Measurements from ENCODE around the gene ANKFY1.

GRCh38 chr17:4229627-4230541 is 33.9 kb downstream of the ANKFY1 start:
- TF ChIP-seq EZH2phosphoT487 (IDR thresholded peaks at IDR 0.05; ENCODE audit: insufficient read depth, low read depth) (no peak), EZH2 (IDR thresholded peaks at IDR 0.05; ENCODE audit: insufficient read depth, poor library complexity, severe bottlenecking) (no peak)
